ENCODE measurements around the gene TOGARAM1. TPM values are rescaled to one million over a fixed set of nuclear protein-coding genes. Genes with fewer than 3 reads are reported as not detected.

Gene TOGARAM1
- total RNA-seq, 1 donor from 2014 or later: 12.6 TPM

- H3K27me3 ChIP-seq: no peaks in the 10 kb centered on the region
- H3K4me1 ChIP-seq: no peaks in the 10 kb centered on the region
- peaks cover 31% of the 10 kb centered on the region for H3K36me3 ChIP-seq
- no peaks in the 10 kb centered on the region for H3K9me3 ChIP-seq
- no peak overlapping the region for H3K27ac ChIP-seq
- DNase-seq (no peak), ATAC-seq (no peak)
- no peak overlapping the region for H3K4me3 ChIP-seq
- TF ChIP-seq CTCF (IDR thresholded peaks at IDR 0.05): no peak
- intact Hi-C loops (cut with DNase I): no loop called here
Measured at GRCh38 chr14:45057349-45057748, 95.4 kb downstream of the TOGARAM1 start.

GRCh38 chr14:45057881-45058364 is 95.9 kb downstream of the TOGARAM1 start:
- DNase-seq (no peak), ATAC-seq (no peak)
- no peak for TF ChIP-seq CTCF (IDR thresholded peaks at IDR 0.05)
- Histone ChIP-seq H3K27me3 (no peaks in the 10 kb centered on the region), H3K27ac (no peak overlapping the region), H3K36me3 (peaks cover 25% of the 10 kb centered on the region), H3K4me1 (no peaks in the 10 kb centered on the region), H3K4me3 (no peak overlapping the region), H3K9me3 (no peaks in the 10 kb centered on the region)
- intact Hi-C loops (cut with DNase I): no loop called here

- DNase-seq: no peak
- intact Hi-C loops (cut with DNase I): no loop called here
- no peak for TF ChIP-seq CTCF (IDR thresholded peaks at IDR 0.05)
- no peak for ATAC-seq
- no peaks in the 10 kb centered on the region for H3K36me3 ChIP-seq
- H3K4me3 ChIP-seq: no peak overlapping the region
- H3K27me3 ChIP-seq: no peaks in the 10 kb centered on the region
- no peak overlapping the region for H3K27ac ChIP-seq
- H3K9me3 ChIP-seq: no peaks in the 10 kb centered on the region
- H3K4me1 ChIP-seq: no peaks in the 10 kb centered on the region
Measured at GRCh38 chr14:45060551-45060950, 98.6 kb downstream of the TOGARAM1 start.

- DNase-seq (no peak), ATAC-seq (no peak)
- TF ChIP-seq CTCF (IDR thresholded peaks at IDR 0.05): no peak
- H3K4me3 ChIP-seq: no peak overlapping the region
- peaks cover 3% of the 10 kb centered on the region for H3K36me3 ChIP-seq
- no peaks in the 10 kb centered on the region for H3K9me3 ChIP-seq
- H3K27me3 ChIP-seq: no peaks in the 10 kb centered on the region
- no peak overlapping the region for H3K27ac ChIP-seq
- H3K4me1 ChIP-seq: no peaks in the 10 kb centered on the region
- intact Hi-C loops (cut with DNase I): no loop called here
Measured at GRCh38 chr14:45065540-45065939, 103.5 kb downstream of the TOGARAM1 start.

GRCh38 chr14:45065956-45066355 is 104.0 kb downstream of the TOGARAM1 start:
- DNase-seq (no peak), ATAC-seq (no peak)
- Histone ChIP-seq H3K36me3 (peaks cover 3% of the 10 kb centered on the region), H3K27me3 (no peaks in the 10 kb centered on the region), H3K27ac (no peak overlapping the region), H3K9me3 (no peaks in the 10 kb centered on the region), H3K4me1 (no peaks in the 10 kb centered on the region), H3K4me3 (no peak overlapping the region)
- TF ChIP-seq CTCF (IDR thresholded peaks at IDR 0.05): no peak
- intact Hi-C loops (cut with DNase I): no loop called here

GRCh38 chr14:45066667-45067066 is 104.7 kb downstream of the TOGARAM1 start:
- Histone ChIP-seq H3K27ac (no peak overlapping the region), H3K36me3 (peaks cover 3% of the 10 kb centered on the region), H3K27me3 (no peaks in the 10 kb centered on the region), H3K4me3 (no peak overlapping the region), H3K4me1 (no peaks in the 10 kb centered on the region), H3K9me3 (no peaks in the 10 kb centered on the region)
- DNase-seq (no peak), ATAC-seq (no peak)
- intact Hi-C loops (cut with DNase I): no loop called here
- no peak for TF ChIP-seq CTCF (IDR thresholded peaks at IDR 0.05)

Data from upper lobe of right lung (tissue), 1 donor.